ENCODE results near the gene DGUOK.

GRCh38 chr2:74007121-74007520 lies 80.4 kb downstream of the DGUOK start:
- TF ChIP-seq EZH2 (IDR thresholded peaks at IDR 0.05; ENCODE audit: low read depth), result no peak
- TF ChIP-seq CTCF (conservative IDR thresholded peaks at IDR 0.05), result no peak

Measured in PC-9 (cell line).